HG03135 (cell line): ENCODE data around the gene FNDC8.
A peak's percentile ranks its signal among the peaks of the same experiment; 100 is the strongest.
"Not testable (repeated sequence)": the region's sequence is repeated elsewhere in the genome, so short reads cannot be mapped to it uniquely, and the experiment has no call there.

Experiments
- ATAC-seq: cut with Tn5 transposase; IDR thresholded peaks from one replicate; pipeline ENCODE4 v1.9.1; 2021; ENCODE audit warnings: mild to moderate bottlenecking, moderate library complexity; ENCODE audit not compliant: unreplicated experiment

FNDC8 gene

DNA sequence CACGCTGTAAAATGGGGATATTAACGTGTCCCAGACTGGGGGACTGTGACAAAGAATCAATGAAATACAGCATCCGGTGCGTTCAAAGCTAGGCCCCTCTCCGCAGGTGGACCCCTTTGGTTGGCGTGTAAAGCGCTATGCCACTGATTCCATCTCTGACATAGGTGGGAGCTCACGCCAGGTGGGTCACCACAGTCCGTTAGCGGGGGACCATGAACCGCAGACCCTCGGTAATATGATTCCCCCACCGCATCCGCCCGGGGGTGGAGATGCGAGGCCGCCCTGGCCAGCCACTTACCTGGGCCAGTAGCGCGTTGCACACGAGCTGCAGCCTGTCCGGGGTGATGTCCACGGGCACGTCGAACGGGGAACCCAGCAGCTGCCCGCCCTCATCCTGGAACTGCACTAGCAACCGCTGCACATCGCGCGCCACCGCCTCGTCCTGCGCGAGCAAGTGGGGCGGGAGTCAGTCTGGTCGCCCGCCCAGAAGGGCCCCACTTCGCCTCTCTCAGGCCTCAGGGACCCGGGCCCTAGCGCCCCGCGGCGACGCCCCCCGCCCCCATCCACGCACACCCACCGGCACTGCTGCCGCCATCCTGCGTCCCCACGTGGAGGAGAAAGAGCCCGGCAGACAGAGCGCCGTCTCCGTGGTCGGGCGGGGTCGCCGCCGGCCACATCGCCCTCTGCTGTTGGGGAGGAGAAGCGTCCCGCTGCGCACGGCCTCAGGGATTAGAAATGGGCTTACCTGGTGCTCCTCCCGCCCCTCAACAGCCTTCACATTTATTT, 20.5 kb downstream of the FNDC8 start, which contains the start of gene NLE1:
TSS of gene NLE1 (minus strand) at position 623 of the 786 bp plus-strand sequence. CDS start at position 595, 28 bp downstream.
- peak; percentile 85 for ATAC-seq

DNA sequence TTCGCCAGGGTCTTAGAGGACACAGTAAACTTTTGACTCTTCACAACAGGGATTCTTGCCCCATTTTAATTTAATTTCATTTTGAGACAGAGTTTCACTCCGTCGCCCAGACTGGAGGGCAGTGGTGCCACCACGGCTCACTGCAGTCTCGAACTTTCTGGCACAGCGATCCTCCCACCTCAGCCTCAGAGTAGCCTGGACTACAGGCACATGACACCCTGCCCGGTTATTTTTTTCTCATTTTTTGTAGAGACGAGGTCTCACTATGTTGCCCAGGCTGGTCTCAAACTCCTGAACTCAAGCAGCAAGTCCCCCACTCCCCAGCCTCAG, 21.0 kb downstream of the FNDC8 start:
- no peak for ATAC-seq

GRCh38 chr17:35144840-35145239, 23.4 kb downstream of the FNDC8 start:
- ATAC-seq: no peak

GRCh38 chr17:35146214-35146833, 24.9 kb downstream of the FNDC8 start:
- ATAC-seq: no peak

GRCh38 chr17:35147375-35147905, 26.0 kb downstream of the FNDC8 start, which contains the start of gene UNC45B:
TSS of gene UNC45B (plus strand) at chr17:35147817. CDS start at chr17:35148264, 447 bp downstream.
- ATAC-seq: no peak

DNA sequence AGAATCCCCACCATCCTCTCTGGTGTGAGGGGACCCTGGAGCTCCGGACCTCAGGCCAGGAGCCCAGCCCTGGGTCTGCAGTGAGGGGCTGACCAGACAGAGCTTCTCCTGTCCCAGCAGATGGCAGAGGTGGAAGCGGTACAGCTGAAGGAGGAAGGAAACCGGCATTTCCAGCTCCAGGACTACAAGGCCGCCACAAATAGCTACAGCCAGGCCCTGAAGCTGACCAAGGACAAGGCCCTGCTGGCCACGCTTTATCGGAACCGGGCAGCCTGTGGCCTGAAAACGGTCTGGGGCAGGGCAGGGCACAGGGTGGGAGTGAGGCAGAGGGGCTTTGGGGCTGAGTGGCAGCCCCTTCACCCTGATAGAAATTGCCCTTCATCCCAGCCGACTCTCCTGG, 26.7 kb downstream of the FNDC8 start:
- no peak for ATAC-seq

DNA sequence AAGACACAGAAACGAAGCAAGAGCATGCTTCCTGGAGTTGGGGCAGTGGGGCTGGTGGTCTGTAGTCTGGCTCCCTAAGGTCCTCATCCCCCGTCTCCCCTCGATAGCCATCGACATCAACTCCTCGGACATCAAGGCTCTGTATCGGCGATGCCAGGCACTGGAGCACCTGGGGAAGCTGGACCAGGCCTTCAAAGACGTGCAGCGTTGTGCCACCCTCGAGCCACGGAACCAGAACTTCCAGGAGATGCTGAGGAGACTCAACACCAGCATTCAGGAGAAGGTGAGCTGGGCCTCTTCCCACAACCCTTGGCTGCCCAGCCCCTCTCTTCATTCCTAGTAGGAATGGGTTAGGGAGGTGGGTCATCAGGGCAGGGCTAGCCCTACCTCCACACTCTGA, 28.5 kb downstream of the FNDC8 start:
- no peak for ATAC-seq

- not testable (repeated sequence) for ATAC-seq
Observed at GRCh38 chr17:35151080-35151479, 29.7 kb downstream of the FNDC8 start.

DNA sequence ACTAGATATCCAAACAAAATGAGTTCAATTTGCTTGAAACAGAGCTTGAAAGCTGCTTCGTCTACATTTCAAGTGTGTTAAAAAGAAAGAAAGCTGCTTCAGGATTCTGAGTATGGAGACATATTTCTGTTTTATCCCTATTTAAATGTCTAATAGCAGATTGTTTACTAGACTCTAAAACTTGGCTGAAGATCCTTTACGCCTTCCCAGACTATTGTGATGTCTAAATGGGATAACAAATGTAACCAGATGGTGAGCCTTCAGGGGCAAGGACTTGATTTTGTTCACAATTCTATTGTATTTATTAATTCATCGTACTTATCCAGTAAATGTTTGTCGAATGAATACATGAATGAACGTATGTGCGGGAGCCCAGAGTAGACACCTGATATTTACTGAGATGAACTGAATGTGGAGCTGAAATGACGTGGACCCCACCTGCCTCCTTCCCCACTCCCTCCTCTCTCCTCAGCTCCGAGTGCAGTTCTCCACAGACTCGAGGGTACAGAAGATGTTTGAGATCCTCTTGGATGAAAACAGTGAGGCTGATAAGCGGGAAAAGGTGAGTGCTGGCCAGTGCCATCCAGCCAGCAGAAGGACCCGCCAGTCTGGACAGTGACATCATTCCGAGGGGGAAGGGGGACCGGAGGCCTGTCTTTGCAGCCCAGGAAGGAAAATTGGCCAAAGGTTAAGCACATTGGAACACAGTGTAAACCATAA, 31.2 kb downstream of the FNDC8 start:
- ATAC-seq: no peak

GRCh38 chr17:35154196-35155165, 33.1 kb downstream of the FNDC8 start:
- no peak for ATAC-seq

GRCh38 chr17:35155246-35155645, 33.8 kb downstream of the FNDC8 start:
- ATAC-seq: no peak

- no peak for ATAC-seq
Observed at GRCh38 chr17:35159940-35160339, 38.5 kb downstream of the FNDC8 start.

DNA sequence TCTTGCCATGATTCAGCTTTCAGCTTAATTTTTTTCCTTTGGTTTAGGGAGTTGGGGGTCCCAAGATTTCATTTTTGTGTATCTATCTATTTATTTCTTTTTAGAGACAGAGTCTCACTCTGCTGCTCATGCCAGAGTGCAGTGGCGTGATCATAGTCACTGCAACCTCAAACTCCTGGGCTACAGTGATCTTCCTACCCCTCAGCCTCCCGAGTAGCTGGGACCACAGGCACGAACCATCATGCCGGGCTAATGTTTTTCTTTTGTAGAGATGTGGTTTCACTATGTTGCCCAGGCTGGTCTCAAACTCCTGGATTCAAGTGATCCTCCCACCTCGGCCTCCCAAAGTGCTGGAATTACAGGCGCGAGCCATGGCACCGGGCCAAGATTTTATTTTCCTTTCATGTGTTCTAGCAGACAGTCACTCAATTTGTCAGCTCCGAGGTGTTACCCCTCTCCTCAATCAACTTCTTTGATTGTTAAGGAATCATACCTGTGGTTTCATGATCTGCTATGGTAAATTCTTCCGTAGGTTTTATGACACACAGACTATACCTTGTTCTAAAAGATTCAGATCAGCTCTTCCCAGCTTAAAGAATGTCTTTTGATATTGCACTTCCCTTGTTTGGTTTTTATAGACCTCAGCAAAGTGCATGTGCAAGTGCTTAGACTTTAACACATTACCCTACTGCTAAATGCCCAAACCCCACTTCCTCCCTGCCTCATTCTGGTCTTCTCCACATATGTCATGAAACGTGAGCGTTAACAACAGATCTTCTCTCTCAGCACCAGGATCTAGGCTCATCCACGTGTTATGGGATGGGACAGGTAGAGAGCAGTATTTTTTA, 39.2 kb downstream of the FNDC8 start:
- ATAC-seq: no peak

- ATAC-seq: no peak
Observed at GRCh38 chr17:35161281-35161761, 39.9 kb downstream of the FNDC8 start.

- ATAC-seq: no peak
Observed at GRCh38 chr17:35162755-35163154, 41.3 kb downstream of the FNDC8 start.

DNA sequence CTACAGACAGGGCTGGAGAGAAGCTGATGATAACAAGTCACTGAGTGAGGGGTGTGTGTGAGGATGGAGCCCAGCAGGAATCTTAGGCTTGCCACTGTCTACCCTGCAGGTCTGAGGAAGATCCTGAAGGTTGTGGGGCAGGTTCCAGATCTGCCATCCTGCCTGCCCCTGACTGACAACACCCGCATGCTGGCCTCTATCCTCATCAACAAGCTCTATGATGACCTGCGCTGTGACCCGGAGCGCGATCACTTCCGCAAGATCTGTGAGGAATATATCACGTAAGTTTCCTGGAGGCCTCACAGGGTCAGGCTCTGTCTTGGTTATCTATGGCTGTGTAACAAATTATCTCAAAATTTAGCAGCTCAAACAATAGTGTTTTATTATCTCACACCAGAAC, 42.5 kb downstream of the FNDC8 start:
- ATAC-seq: no peak

- no peak for ATAC-seq
Observed at GRCh38 chr17:35164716-35165115, 43.3 kb downstream of the FNDC8 start.

DNA sequence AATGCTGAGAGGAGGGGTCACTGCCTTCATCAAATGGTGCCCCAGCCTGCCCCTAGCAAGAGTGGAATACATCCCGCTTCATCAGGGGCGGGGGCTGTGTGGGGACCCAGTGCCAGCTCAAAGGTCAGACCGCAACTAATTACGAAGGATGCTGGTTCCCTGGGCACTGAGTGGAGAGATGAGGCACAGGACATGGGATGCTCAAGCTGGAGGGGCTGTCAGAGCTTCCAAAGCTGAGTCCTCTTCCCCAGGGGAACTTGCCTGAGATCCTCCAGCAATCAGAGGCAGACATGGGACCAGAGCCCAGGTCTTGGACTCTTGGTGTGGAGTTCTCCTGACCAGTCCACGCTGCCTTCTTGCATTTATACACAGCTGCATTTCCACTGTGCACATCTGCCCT, 45.1 kb downstream of the FNDC8 start:
- no peak for ATAC-seq

DNA sequence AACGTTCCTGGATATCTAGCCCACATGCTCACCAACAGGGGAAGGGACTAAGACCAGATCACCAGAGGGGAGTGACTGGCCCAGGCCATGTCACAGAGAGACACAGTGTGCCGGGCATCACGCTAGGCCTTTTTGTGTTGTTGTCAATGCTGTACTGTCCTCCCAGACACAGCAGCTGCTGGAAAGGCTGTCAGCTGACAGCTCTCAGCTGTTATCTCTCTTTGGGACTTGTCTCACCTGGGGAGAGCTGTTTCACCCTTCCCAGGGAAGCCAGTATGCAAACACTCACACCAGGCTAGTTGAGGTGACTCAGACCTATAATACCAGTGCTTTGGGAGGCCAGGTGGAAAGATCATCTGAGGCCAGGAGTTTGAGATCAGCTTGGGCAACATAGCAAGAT, 45.6 kb downstream of the FNDC8 start:
- no peak for ATAC-seq
